ENCODE measurements around the gene ARHGAP25.

Gene ARHGAP25

GRCh38 chr2:68811364-68811763 is 76.8 kb downstream of the ARHGAP25 start:
- Histone ChIP-seq H3K9ac (no peak overlapping the region), H3K27me3 (ENCODE audit: control insufficient read depth, insufficient read depth, low read length) (no peaks in the 10 kb centered on the region), H3K4me3 (ENCODE audit: low read depth, low read length) (no peak overlapping the region), H3K4me2 (ENCODE audit: low read length) (no peak overlapping the region), H2AFZ (no peak overlapping the region), H3K27ac (no peak overlapping the region), H3K36me3 (ENCODE audit: control insufficient read depth, insufficient read depth, low read length) (no peaks in the 10 kb centered on the region), H3K9me3 (ENCODE audit: control insufficient read depth, low read length) (no peaks in the 10 kb centered on the region), H3K4me1 (no peaks in the 10 kb centered on the region), H3K79me2 (no peaks in the 10 kb centered on the region)
- TF ChIP-seq CTCF (IDR thresholded peaks at IDR 0.05) = no peak

GRCh38 chr2:68812251-68812650 is 77.6 kb downstream of the ARHGAP25 start:
- Histone ChIP-seq H3K27me3 (ENCODE audit: control insufficient read depth, insufficient read depth, low read length) (no peaks in the 10 kb centered on the region), H3K4me3 (ENCODE audit: low read depth, low read length) (no peak overlapping the region), H2AFZ (no peak overlapping the region), H3K4me2 (ENCODE audit: low read length) (no peak overlapping the region), H3K9me3 (ENCODE audit: control insufficient read depth, low read length) (no peaks in the 10 kb centered on the region), H3K27ac (no peak overlapping the region), H3K36me3 (ENCODE audit: control insufficient read depth, insufficient read depth, low read length) (no peaks in the 10 kb centered on the region), H3K4me1 (no peaks in the 10 kb centered on the region), H3K9ac (no peak overlapping the region), H3K79me2 (no peaks in the 10 kb centered on the region)
- no peak for TF ChIP-seq CTCF (IDR thresholded peaks at IDR 0.05)

- Histone ChIP-seq H3K4me2 (ENCODE audit: low read length) (no peak overlapping the region), H3K9me3 (ENCODE audit: control insufficient read depth, low read length) (no peaks in the 10 kb centered on the region), H3K27me3 (ENCODE audit: control insufficient read depth, insufficient read depth, low read length) (no peaks in the 10 kb centered on the region), H3K4me1 (no peaks in the 10 kb centered on the region), H3K79me2 (no peaks in the 10 kb centered on the region), H3K4me3 (ENCODE audit: low read depth, low read length) (no peak overlapping the region), H3K27ac (no peak overlapping the region), H2AFZ (no peak overlapping the region), H3K9ac (no peak overlapping the region), H3K36me3 (ENCODE audit: control insufficient read depth, insufficient read depth, low read length) (no peaks in the 10 kb centered on the region)
- no peak for TF ChIP-seq CTCF (IDR thresholded peaks at IDR 0.05)
Observed at GRCh38 chr2:68813596-68813995, 79.0 kb downstream of the ARHGAP25 start.

- H2AFZ ChIP-seq = no peak overlapping the region
- no peak overlapping the region for H3K4me2 ChIP-seq (ENCODE audit: low read length)
- H3K27ac ChIP-seq = no peak overlapping the region
- H3K36me3 ChIP-seq (ENCODE audit: control insufficient read depth, insufficient read depth, low read length) = no peaks in the 10 kb centered on the region
- H3K4me3 ChIP-seq (ENCODE audit: low read depth, low read length) = no peak overlapping the region
- H3K79me2 ChIP-seq = no peaks in the 10 kb centered on the region
- no peaks in the 10 kb centered on the region for H3K27me3 ChIP-seq (ENCODE audit: control insufficient read depth, insufficient read depth, low read length)
- H3K4me1 ChIP-seq = no peaks in the 10 kb centered on the region
- no peaks in the 10 kb centered on the region for H3K9me3 ChIP-seq (ENCODE audit: control insufficient read depth, low read length)
- TF ChIP-seq CTCF (IDR thresholded peaks at IDR 0.05) = no peak
- H3K9ac ChIP-seq = no peak overlapping the region
Observed at GRCh38 chr2:68817306-68817705, 82.7 kb downstream of the ARHGAP25 start.

GRCh38 chr2:68819556-68819955 is 84.9 kb downstream of the ARHGAP25 start:
- Histone ChIP-seq H3K9me3 (ENCODE audit: control insufficient read depth, low read length) (no peaks in the 10 kb centered on the region), H3K4me1 (no peaks in the 10 kb centered on the region), H2AFZ (no peak overlapping the region), H3K27me3 (ENCODE audit: control insufficient read depth, insufficient read depth, low read length) (no peaks in the 10 kb centered on the region), H3K4me2 (ENCODE audit: low read length) (no peak overlapping the region), H3K9ac (no peak overlapping the region), H3K4me3 (ENCODE audit: low read depth, low read length) (no peak overlapping the region), H3K79me2 (no peaks in the 10 kb centered on the region), H3K27ac (no peak overlapping the region), H3K36me3 (ENCODE audit: control insufficient read depth, insufficient read depth, low read length) (no peaks in the 10 kb centered on the region)
- TF ChIP-seq CTCF (IDR thresholded peaks at IDR 0.05) = no peak
